Measurements from ENCODE around the gene HSBP1.

Gene HSBP1

GRCh38 chr16:83842291-83842690 lies 34.5 kb downstream of the HSBP1 start:
- no peak for DNase-seq

DNA sequence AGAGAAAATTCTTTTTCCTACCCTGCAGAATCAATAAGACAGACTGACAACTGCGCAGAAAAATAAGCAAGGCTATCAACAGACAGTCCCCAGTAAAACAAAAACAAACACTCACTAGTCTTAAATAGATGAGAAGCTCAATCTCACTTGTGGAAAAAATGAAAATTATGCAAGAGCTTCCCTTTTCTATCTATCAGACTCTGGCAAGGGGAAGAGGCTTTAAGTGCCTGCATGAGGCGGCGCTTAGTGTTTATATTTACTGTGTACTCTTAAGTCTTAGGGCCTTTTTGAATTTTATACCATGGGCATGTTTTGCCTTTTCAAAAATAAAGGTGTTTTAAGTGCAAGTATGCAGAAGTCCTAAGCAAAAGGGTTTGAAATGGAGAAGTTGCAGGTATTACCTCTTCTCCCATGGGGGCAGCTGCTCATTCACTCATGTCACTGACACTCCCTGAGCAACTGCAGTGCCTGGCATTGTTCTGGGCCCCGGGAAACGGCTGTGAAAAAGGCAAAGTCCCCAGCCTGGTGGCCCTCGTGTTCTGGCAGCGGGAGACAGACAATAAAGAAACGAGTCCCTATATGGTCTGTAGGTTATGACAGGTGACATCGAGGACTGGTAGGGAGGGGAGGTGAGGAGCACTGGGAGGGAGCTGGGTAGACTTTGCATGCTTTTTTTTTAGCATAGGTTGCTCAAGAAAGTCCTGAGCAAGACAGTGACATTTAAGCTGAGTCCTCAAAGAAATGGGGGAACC lies 35.2 kb downstream of the HSBP1 start:
- DNase-seq = no peak

- no peak for DNase-seq
These were observed 35.9 kb downstream of the HSBP1 start for GRCh38 chr16:83843657-83844056.

GRCh38 chr16:83845263-83845662 lies 37.5 kb downstream of the HSBP1 start:
- DNase-seq = no peak

DNA sequence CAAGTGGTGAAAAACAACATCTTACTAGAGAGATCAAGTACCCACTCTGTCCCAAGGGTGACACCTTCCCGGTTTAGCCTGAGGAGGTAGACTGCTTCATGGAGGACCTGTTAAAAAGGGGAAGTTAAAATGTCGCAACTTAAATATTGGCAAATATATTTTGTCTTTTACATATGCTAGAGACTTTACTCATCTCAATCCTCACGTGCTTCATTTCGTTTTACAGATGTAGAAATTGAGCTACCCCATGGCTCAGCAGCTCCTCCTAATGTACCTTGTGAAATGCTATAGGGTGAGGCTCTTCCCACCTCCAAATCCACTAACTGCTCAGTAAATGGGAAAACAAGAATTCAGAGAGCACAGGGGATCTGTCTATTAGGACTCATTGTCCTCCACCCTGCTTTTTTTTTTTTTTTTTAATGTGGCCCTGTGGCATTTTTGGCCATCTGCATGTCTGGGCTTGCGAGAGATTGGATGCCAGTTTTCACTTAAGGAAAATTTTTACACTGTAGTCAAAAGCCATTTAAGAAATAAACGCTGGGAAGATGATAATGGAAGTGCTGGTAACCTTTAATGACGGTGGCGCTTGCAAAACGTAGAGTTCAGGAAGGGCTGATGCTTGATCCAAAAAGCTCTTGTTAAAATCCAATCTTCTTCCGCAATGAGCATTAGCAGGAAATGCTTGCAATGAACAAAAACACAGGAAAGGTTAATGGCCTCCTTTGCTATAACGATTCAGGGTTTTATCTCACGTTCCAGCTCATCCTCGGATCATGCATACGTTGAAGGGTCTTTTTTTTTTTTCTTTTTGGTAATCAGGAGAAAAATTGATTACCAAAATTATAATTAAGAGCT lies 39.8 kb downstream of the HSBP1 start:
- no peak for DNase-seq

- DNase-seq = no peak
These were observed 41.6 kb downstream of the HSBP1 start for GRCh38 chr16:83849421-83849820.

GRCh38 chr16:83850947-83851346 lies 43.2 kb downstream of the HSBP1 start:
- DNase-seq = no peak

- DNase-seq = no peak
These were observed 43.7 kb downstream of the HSBP1 start for GRCh38 chr16:83851473-83851872.

DNA sequence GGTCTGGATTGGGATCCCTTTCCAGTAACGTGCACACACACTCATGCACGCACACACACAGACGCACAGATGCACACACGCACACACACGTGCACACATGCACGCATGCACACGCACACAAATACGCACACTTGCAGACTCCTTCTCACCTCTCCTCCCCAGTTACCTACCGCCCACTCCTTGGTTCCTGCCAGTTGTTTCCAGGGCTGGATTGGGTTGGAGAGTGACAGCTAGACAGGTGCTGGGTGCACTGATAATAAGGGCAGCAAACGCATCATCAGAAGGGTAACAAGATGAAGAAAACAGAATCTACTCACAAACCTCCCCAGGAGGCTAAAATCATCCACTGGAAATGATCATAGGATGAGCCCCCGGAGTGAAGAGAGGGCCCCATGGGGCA lies 45.0 kb downstream of the HSBP1 start:
- DNase-seq = no peak

- no peak for DNase-seq
These were observed 46.1 kb downstream of the HSBP1 start for GRCh38 chr16:83853834-83854233.

- DNase-seq = no peak
These were observed 46.6 kb downstream of the HSBP1 start for GRCh38 chr16:83854420-83854819.

- no peak for DNase-seq
These were observed 49.0 kb downstream of the HSBP1 start for GRCh38 chr16:83856792-83857191.

GRCh38 chr16:83859265-83859664 lies 51.5 kb downstream of the HSBP1 start:
- no peak for DNase-seq

GRCh38 chr16:83862661-83863060 lies 54.9 kb downstream of the HSBP1 start:
- DNase-seq = no peak

GRCh38 chr16:83863682-83864081 lies 55.9 kb downstream of the HSBP1 start:
- DNase-seq = no peak
